CD14-positive monocyte (primary cell): ENCODE data around the gene SLC25A43. TPM values are rescaled to one million over a fixed set of nuclear protein-coding genes. Genes with fewer than 3 reads are reported as not detected.
A peak's percentile ranks its signal among the peaks of the same experiment; 100 is the strongest.

ENCODE experiments used
- DNase-seq, 3 donors: peaks; one replicate each; pipeline ENCODE4 v3.0.0-alpha.2; 2011 to 2022
- H2AFZ ChIP-seq: 2 replicates; pipeline ENCODE4 v1.6.0; 2012; ENCODE audit warnings: mild to moderate bottlenecking, low read depth, low read length, inconsistent platforms; ENCODE audit not compliant: insufficient read depth, poor library complexity, severe bottlenecking
- H3K27ac ChIP-seq, 2 donors: 1 replicate in 1 of 2; 2 replicates in 1 of 2; pipeline ENCODE4 v1.5.1; 2012 to 2013; ENCODE audit warnings: low read length in 2 of 2, control low read depth in 1 of 2, inconsistent platforms in 1 of 2, low read depth in 1 of 2, mild to moderate bottlenecking in 1 of 2
- H3K27me3 ChIP-seq, 2 donors: one replicate each; pipeline versions ENCODE4 v1.6.0 to v1.6.1; 2011 to 2013; ENCODE audit warnings: low read length in 2 of 2; ENCODE audit not compliant: control insufficient read depth in 2 of 2, insufficient read depth in 2 of 2
- H3K36me3 ChIP-seq, 2 donors: replicated peaks in 1 of 2; 1 replicate in 1 of 2; 2 replicates in 1 of 2; pipeline versions ENCODE4 v1.5.1 to v1.6.1; 2012 to 2013; ENCODE audit warnings: low read length in 2 of 2, control low read depth in 1 of 2, inconsistent platforms in 1 of 2, mild to moderate bottlenecking in 1 of 2; ENCODE audit not compliant: insufficient read depth in 2 of 2, control insufficient read depth in 1 of 2
- H3K4me1 ChIP-seq, 2 donors: 1 replicate in 1 of 2; 2 replicates in 1 of 2; pipeline versions ENCODE4 v1.5.1 to v1.6.1; 2012 to 2013; ENCODE audit warnings: low read length in 2 of 2, control low read depth in 1 of 2, inconsistent platforms in 1 of 2, mild to moderate bottlenecking in 1 of 2, moderate library complexity in 1 of 2; ENCODE audit not compliant: insufficient read depth in 2 of 2, control insufficient read depth in 1 of 2
- H3K4me2 ChIP-seq: replicated peaks from 2 replicates; pipeline ENCODE3; 2012; ENCODE audit warnings: low read length, moderate library complexity, mild to moderate bottlenecking; ENCODE audit not compliant: poor library complexity, severe bottlenecking; ENCODE audit errors: extremely low read depth
- H3K4me3 ChIP-seq, 3 experiments: fragments of 200-600 bp in 1 of 3; sonication (generic) in 1 of 3; replicated peaks in 1 of 3; 1 replicate in 2 of 3; 2 replicates in 1 of 3; pipeline ENCODE4 v1.5.1; 2011 to 2013; ENCODE audit warnings: low read length in 3 of 3, mild to moderate bottlenecking in 3 of 3, control low read depth in 2 of 3, low read depth in 2 of 3, inconsistent platforms in 1 of 3, moderate library complexity in 1 of 3
- H3K79me2 ChIP-seq: 2 replicates; pipeline ENCODE4 v1.6.0; 2012; ENCODE audit warnings: mild to moderate bottlenecking, control low read depth, inconsistent platforms, low read length, moderate library complexity; ENCODE audit not compliant: insufficient read depth
- H3K9ac ChIP-seq: 2 replicates; pipeline ENCODE4 v1.6.0; 2017; ENCODE audit warnings: low read length, mild to moderate bottlenecking; ENCODE audit not compliant: insufficient read depth, poor library complexity, severe bottlenecking
- H3K9me3 ChIP-seq, 2 donors: replicated peaks in 1 of 2; 1 replicate in 1 of 2; 2 replicates in 1 of 2; pipeline versions ENCODE4 v1.5.1 to v1.6.1; 2012 to 2013; ENCODE audit warnings: low read length in 2 of 2, control low read depth in 1 of 2; ENCODE audit not compliant: control insufficient read depth in 1 of 2, insufficient read depth in 1 of 2
- H4K20me1 ChIP-seq: 2 replicates; pipeline ENCODE4 v1.6.0; 2012; ENCODE audit warnings: mild to moderate bottlenecking, low read length, control low read depth, moderate library complexity; ENCODE audit not compliant: insufficient read depth
- H3K27ac Mint-ChIP-seq, 7 donors: one replicate each; pipeline ENCODE4 v1.8.0; 2020; ENCODE audit warnings: mild to moderate bottlenecking in 7 of 7, mixed read lengths in 7 of 7, moderate library complexity in 6 of 7, inconsistent platforms in 2 of 7
- H3K27me3 Mint-ChIP-seq, 3 donors: one replicate each; pipeline ENCODE4 v1.8.0; 2021 to 2022; ENCODE audit warnings: low read depth in 3 of 3, mild to moderate bottlenecking in 3 of 3, mixed read lengths in 3 of 3, moderate library complexity in 3 of 3, inconsistent platforms in 1 of 3
- H3K36me3 Mint-ChIP-seq, 2 donors: one replicate each; pipeline ENCODE4 v1.8.0; 2020; ENCODE audit warnings: mixed read lengths in 2 of 2, inconsistent platforms in 1 of 2, mild to moderate bottlenecking in 1 of 2
- H3K4me1 Mint-ChIP-seq: one replicate; pipeline ENCODE4 v1.8.0; 2020; ENCODE audit warnings: mild to moderate bottlenecking, mixed read lengths
- H3K4me3 Mint-ChIP-seq, 2 donors: one replicate each; pipeline ENCODE4 v1.8.0; 2020; ENCODE audit warnings: mild to moderate bottlenecking in 2 of 2, mixed read lengths in 2 of 2, moderate library complexity in 1 of 2
- H3K9me3 Mint-ChIP-seq, 7 donors: one replicate each; pipeline ENCODE4 v1.8.0; 2020 to 2022; ENCODE audit warnings: mixed read lengths in 7 of 7, mild to moderate bottlenecking in 6 of 7, moderate library complexity in 6 of 7, inconsistent platforms in 2 of 7
- CTCF ChIP-seq: fragments of 200-600 bp; IDR thresholded peaks from one replicate; pipeline ENCODE4 v1.8.0; 2022; ENCODE audit warnings: antibody characterized with exemption, mild to moderate bottlenecking
- WGBS: methylation state at CpG from one replicate; pipeline ENCODE4 v1.1.5; 2013; ENCODE audit warnings: missing lambda C conversion rate; ENCODE audit not compliant: insufficient coverage; 5-methylcytosine and 5-hydroxymethylcytosine counted together
- intact Hi-C, 2 donors: fragments of 100-400 bp; cut with micrococcal nuclease; formaldehyde crosslinking; loops; one replicate each; pipeline versions ENCODE4 v1.15.0 to v1.15.1; 2023
- polyA plus RNA-seq, 3 donors: library from polyadenylated mRNA; depleted of rRNA in 1 of 3; unstranded in 2 of 3; stranded (reverse) in 1 of 3; fragments of 300-500 nt in 2 of 3; fragments of >200 nt in 1 of 3; fragmentation: Illumina TruSeq in 2 of 3; gene quantifications; 1 replicate in 2 of 3; 2 replicates in 1 of 3; pipeline ENCODE4 v1.2.3, GENCODE V29; 2012 to 2021
- small RNA-seq: library from RNA; depleted of rRNA; stranded (forward); fragments of <200 nt; gene quantifications from one replicate; pipeline ENCODE3, GENCODE V24; 2012; ENCODE audit warnings: low read depth; ENCODE audit not compliant: insufficient read length

Gene SLC25A43
- polyA plus RNA-seq, 3 donors: 6.8 to 9.2 (median 8.6) TPM

GRCh38 chrX:119502727-119503483 lies 103.8 kb downstream of the SLC25A43 start:
- no peak overlapping the region for H3K9ac ChIP-seq
- H3K79me2 ChIP-seq: no peaks in the 10 kb centered on the region
- Mint-ChIP-seq H3K9me3 (no peaks in the 10 kb centered on the region), H3K4me3 (no peak overlapping the region), H3K4me1 (peaks cover 17% of the 10 kb centered on the region), H3K27ac (no peak overlapping the region), H3K27me3 (peaks cover 0 to 14% (median 0%) of the 10 kb centered on the region in 3 donors), H3K36me3 (no peaks in the 10 kb centered on the region)
- H3K36me3 ChIP-seq: no peaks in the 10 kb centered on the region
- peak in 1 of 3 donors; percentile 7 for DNase-seq
- H2AFZ ChIP-seq: no peak overlapping the region
- no peaks in the 10 kb centered on the region for H3K9me3 ChIP-seq
- no peaks in the 10 kb centered on the region for H3K27me3 ChIP-seq
- intact Hi-C loops: no loop called here
- H4K20me1 ChIP-seq: no peaks in the 10 kb centered on the region
- peaks cover 11 to 14% of the 10 kb centered on the region in 2 donors for H3K4me1 ChIP-seq
- H3K27ac ChIP-seq: no peak overlapping the region
- H3K4me2 ChIP-seq: no peak overlapping the region
- no peak overlapping the region for H3K4me3 ChIP-seq
- TF ChIP-seq CTCF: no peak
- 93% methylated on average over 2 of the region's 11 CpGs for WGBS

GRCh38 chrX:119503484-119503861 lies 104.3 kb downstream of the SLC25A43 start:
- no peak overlapping the region for H3K27ac ChIP-seq
- no peak overlapping the region for H3K4me3 Mint-ChIP-seq
- peaks cover 17% of the 10 kb centered on the region for H3K4me1 Mint-ChIP-seq
- no peak overlapping the region for H3K4me3 ChIP-seq
- no peak for TF ChIP-seq CTCF
- H4K20me1 ChIP-seq: no peaks in the 10 kb centered on the region
- H3K27me3 ChIP-seq: no peaks in the 10 kb centered on the region
- no peak overlapping the region for H3K27ac Mint-ChIP-seq
- H3K9me3 Mint-ChIP-seq: no peaks in the 10 kb centered on the region
- DNase-seq: no peak
- H3K4me1 ChIP-seq: peaks cover 11 to 14% of the 10 kb centered on the region in 2 donors
- no peak overlapping the region for H3K9ac ChIP-seq
- no peak overlapping the region for H3K4me2 ChIP-seq
- intact Hi-C loops: no loop called here
- no peaks in the 10 kb centered on the region for H3K36me3 Mint-ChIP-seq
- WGBS: 100% methylated on average over 1 of the region's 2 CpGs
- peaks cover 0 to 13% (median 0%) of the 10 kb centered on the region in 3 donors for H3K27me3 Mint-ChIP-seq
- H2AFZ ChIP-seq: no peak overlapping the region
- H3K79me2 ChIP-seq: no peaks in the 10 kb centered on the region
- H3K36me3 ChIP-seq: no peaks in the 10 kb centered on the region
- no peaks in the 10 kb centered on the region for H3K9me3 ChIP-seq

Small RNAs within 50 kb of the gene (small RNA-seq; reads per million reads assigned to genes)
- gene RNU1-67P: 120 reads per million, percentile 96 among the genes with 10 or more reads in this experiment
- not detected for gene RNY3P16

Other genes starting within 250 kb of the SLC25A43 start
- gene PGRMC1, start 163.1 kb upstream of the SLC25A43 start, polyA plus RNA-seq: 10 to 100 TPM; 13.8 to 43.6 (median 39.4) TPM
- 100 to 1,000 TPM; 436 to 491 (median 468) TPM for gene SLC25A5, start 69.1 kb downstream of the SLC25A43 start, polyA plus RNA-seq
- gene STEEP1, start 166.1 kb downstream of the SLC25A43 start, polyA plus RNA-seq: 10 to 100 TPM; 10.6 to 13.2 (median 12.6) TPM
- gene UBE2A, start 175.2 kb downstream of the SLC25A43 start, polyA plus RNA-seq: 10 to 100 TPM; 68.7 to 91.4 (median 74.1) TPM
- gene NKRF, start 207.1 kb downstream of the SLC25A43 start, polyA plus RNA-seq: 1 to 10 TPM; 1.3 to 4.7 (median 2.4) TPM